SK-N-MC (cell line): ENCODE results near the gene ZNF335.

Experiments used
- EZH2 ChIP-seq: fragments of 200-600 bp; sonication (generic); IDR thresholded peaks from one replicate; pipeline ENCODE4 v1.6.1; 2017; ENCODE audit warnings: antibody characterized with exemption
- FOXP2 ChIP-seq: optimal IDR thresholded peaks from 2 replicates; pipeline ENCODE3; 2011; ENCODE audit warnings: mild to moderate bottlenecking, moderate library complexity; ENCODE audit not compliant: insufficient read depth; ENCODE audit errors: extremely low read length, control extremely low read depth
- POLR2AphosphoS5 ChIP-seq: IDR thresholded peaks from 2 replicates; pipeline ENCODE4 v1.6.1; 2012; ENCODE audit warnings: mild to moderate bottlenecking, low read depth, low read length, borderline replicate concordance

DNA sequence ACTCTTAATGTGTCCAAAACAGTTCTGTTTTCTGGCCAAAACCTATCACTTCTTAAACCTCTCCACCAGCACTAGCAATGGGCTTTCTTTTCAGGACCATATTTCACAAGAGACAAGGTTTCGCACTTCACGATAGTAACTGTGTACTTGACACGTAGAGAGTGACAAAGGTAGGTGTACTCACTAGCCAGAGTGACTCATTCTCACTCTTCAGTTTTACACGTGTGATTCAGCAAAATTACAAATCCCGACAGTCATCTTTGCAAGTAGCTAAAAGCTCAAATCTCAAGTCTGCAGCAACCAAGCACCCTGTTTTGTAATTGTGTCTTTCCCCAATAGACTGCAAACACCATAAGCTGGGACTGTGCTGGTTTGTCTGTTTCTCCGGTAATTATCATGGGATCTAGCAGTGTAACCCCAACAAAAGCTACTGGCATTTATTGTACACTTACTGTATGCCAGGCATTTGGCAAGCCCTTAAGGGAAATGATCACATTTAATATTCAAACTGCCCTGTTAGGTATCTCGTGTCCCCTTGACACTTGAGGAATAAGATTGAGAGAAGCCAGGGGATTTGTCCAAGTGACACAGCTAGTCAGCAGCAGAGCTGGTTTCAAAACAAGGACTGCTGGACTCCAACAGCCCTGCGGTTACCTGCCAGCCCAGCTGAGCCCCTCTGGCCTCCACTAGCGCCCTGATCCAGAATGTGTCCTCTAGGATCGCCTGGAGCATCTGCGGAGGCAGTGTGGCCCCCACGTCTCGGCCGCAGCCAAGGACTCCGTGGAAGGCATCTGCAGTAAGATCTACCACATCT, 27.6 kb downstream of the ZNF335 start:
- TF ChIP-seq POLR2AphosphoS5 (no peak), EZH2 (no peak), FOXP2 (no peak)
